ENCODE data around the gene SKAP1.

- no peak for TF ChIP-seq CTCF (IDR thresholded peaks at IDR 0.05; ENCODE audit: insufficient read depth, low read length, poor library complexity, severe bottlenecking)
- no peak for TF ChIP-seq EZH2phosphoT487 (conservative IDR thresholded peaks at IDR 0.05; ENCODE audit: low read length)
These were observed 116.8 kb downstream of the SKAP1 start for GRCh38 chr17:48313096-48313755.

All from SU-DHL-6 (cell line).